Measurements from ENCODE around the gene SEMA4B. TPM values are rescaled to one million over a fixed set of nuclear protein-coding genes. Genes with fewer than 3 reads are reported as not detected.
"Not testable (repeated sequence)": the region's sequence is repeated elsewhere in the genome, so short reads cannot be mapped to it uniquely, and the experiment has no call there.

SEMA4B gene
- total RNA-seq, 1 donor from 2014 or later = 35.4 TPM

DNA sequence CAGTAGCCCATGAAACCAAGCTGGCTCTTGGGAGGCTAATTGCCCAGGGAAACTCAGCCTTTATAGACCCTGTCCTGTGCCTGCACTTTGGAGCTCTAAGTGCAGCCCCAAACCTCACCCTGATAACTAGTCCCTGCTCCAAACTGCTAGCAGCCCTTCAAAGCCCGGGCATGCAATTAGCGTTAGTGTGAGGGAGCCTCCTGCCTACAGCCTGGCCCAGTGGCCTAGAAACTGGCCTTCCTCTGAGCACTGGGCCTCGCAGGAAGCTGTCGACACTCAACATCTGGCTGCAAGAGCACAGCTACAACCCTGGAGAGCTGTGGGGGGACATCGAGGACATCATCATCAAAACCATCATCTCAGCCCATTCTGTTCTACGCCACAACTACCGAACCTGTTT lies 56.6 kb downstream of the SEMA4B start:
- Mint-ChIP-seq H3K36me3 (no peaks in the 10 kb centered on the region), H3K4me3 (no peak overlapping the region), H3K27ac (no peak overlapping the region), H3K4me1 (no peaks in the 10 kb centered on the region), H3K9me3 (no peaks in the 10 kb centered on the region), H3K27me3 (ENCODE audit: low read depth) (peaks cover 5% of the 10 kb centered on the region)
- DNase-seq (ENCODE audit: low spot score in 2 of 2, unreplicated experiment in 2 of 2) = no peak
- TF ChIP-seq, protein P1, sequence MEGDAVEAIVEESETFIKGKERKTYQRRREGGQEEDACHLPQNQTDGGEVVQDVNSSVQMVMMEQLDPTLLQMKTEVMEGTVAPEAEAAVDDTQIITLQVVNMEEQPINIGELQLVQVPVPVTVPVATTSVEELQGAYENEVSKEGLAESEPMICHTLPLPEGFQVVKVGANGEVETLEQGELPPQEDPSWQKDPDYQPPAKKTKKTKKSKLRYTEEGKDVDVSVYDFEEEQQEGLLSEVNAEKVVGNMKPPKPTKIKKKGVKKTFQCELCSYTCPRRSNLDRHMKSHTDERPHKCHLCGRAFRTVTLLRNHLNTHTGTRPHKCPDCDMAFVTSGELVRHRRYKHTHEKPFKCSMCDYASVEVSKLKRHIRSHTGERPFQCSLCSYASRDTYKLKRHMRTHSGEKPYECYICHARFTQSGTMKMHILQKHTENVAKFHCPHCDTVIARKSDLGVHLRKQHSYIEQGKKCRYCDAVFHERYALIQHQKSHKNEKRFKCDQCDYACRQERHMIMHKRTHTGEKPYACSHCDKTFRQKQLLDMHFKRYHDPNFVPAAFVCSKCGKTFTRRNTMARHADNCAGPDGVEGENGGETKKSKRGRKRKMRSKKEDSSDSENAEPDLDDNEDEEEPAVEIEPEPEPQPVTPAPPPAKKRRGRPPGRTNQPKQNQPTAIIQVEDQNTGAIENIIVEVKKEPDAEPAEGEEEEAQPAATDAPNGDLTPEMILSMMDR (IDR thresholded peaks at IDR 0.05; ENCODE audit: unreplicated experiment) = no peak

DNA sequence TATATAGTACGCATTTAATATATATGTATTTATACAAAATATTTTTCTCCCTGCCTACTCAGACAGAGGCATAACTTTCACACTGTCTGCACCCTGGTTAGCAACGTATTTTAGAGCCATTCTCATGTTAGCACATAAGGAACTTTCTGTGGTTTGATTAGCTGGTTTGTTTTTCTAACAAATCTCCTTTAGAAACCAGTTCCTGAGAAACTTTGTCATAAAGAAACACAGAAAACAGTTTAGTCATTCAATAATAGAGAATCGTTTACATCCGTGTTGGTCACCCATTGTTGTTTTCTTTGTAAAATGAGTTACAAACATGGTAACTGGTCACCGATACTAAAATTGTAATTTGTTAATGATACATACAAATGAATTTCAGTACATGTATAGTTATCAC lies 58.4 kb downstream of the SEMA4B start:
- Mint-ChIP-seq H3K4me1 (peaks cover 3% of the 10 kb centered on the region), H3K9me3 (no peaks in the 10 kb centered on the region), H3K27ac (no peak overlapping the region), H3K36me3 (no peaks in the 10 kb centered on the region), H3K27me3 (ENCODE audit: low read depth) (peaks cover 5% of the 10 kb centered on the region), H3K4me3 (no peak overlapping the region)
- no peak for DNase-seq (ENCODE audit: low spot score in 2 of 2, unreplicated experiment in 2 of 2)
- TF ChIP-seq, protein P1 (IDR thresholded peaks at IDR 0.05; ENCODE audit: unreplicated experiment) = no peak

DNA sequence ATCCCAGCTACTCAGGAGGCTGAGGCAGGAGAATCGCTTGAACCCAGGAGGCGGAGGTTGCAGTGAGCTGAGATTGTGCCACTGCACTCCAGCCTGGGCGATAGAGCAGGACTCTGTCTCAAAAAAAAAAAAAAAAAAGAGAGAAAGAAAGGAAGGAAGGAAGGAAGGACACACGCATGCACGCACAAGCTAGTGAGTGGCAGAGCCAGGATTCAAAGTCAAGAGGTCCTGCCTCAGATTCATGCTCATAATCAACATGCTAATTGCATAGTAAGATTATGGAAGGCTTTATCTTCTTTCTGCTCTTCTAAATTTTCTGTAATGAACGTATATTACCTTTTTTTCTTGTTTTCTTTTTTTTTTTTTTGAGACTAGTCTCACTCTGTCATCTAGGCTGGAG lies 59.6 kb downstream of the SEMA4B start:
- not testable (repeated sequence) for H3K4me3 Mint-ChIP-seq; H3K27me3 Mint-ChIP-seq (ENCODE audit: low read depth); DNase-seq (ENCODE audit: low spot score in 2 of 2, unreplicated experiment in 2 of 2); H3K36me3 Mint-ChIP-seq; H3K27ac Mint-ChIP-seq; H3K9me3 Mint-ChIP-seq; H3K4me1 Mint-ChIP-seq

DNA sequence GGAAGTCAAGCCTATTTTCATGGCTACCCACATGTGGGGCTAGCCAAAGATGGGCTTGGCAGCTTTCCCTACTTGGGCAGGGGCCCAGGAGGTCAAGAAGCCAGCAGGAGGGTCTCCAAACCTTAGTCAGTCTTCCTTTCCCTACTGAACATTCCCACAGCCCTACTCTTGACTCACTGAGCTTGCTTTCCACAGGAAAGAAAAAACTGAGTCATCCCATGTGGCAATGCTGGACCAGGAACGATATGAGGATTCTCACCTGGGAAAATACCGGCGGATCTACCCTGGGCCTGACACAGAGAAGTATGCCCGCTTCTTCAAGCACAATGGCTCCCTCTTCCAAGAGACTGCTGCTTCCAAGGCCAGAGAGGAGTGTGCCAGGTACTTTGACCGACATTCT lies 60.7 kb downstream of the SEMA4B start:
- H3K4me1 Mint-ChIP-seq = peaks cover 18% of the 10 kb centered on the region
- no peaks in the 10 kb centered on the region for H3K27me3 Mint-ChIP-seq (ENCODE audit: low read depth)
- no peak overlapping the region for H3K27ac Mint-ChIP-seq
- H3K4me3 Mint-ChIP-seq = no peak overlapping the region
- H3K36me3 Mint-ChIP-seq = no peaks in the 10 kb centered on the region
- TF ChIP-seq, protein P1 (IDR thresholded peaks at IDR 0.05; ENCODE audit: unreplicated experiment) = no peak
- no peak for DNase-seq (ENCODE audit: low spot score in 2 of 2, unreplicated experiment in 2 of 2)
- H3K9me3 Mint-ChIP-seq = no peaks in the 10 kb centered on the region

DNA sequence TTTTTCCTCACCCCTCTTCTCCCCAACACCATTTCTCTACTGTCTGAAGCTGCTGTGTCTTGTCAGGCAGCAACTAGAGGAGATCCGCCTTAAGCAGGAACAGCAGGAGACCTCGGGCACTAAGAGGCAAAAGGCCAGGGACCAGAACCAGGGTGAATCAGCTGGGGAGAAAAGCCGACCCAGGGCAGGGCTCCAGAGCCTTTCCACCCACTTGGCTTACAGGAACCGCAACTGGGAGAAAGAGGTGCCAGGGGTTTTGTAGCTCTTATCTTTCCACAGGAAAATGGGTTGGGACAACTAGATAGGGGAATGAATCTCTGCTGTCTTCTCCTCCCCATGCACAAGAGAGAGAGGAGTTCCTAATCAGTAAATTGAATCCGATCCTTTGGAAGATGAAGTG lies 61.3 kb downstream of the SEMA4B start:
- no peaks in the 10 kb centered on the region for H3K9me3 Mint-ChIP-seq
- peaks cover 23% of the 10 kb centered on the region for H3K4me1 Mint-ChIP-seq
- H3K36me3 Mint-ChIP-seq = no peaks in the 10 kb centered on the region
- no peak overlapping the region for H3K27ac Mint-ChIP-seq
- no peak for DNase-seq (ENCODE audit: low spot score in 2 of 2, unreplicated experiment in 2 of 2)
- H3K4me3 Mint-ChIP-seq = no peak overlapping the region
- TF ChIP-seq, protein P1 (IDR thresholded peaks at IDR 0.05; ENCODE audit: unreplicated experiment) = no peak
- H3K27me3 Mint-ChIP-seq (ENCODE audit: low read depth) = no peaks in the 10 kb centered on the region

DNA sequence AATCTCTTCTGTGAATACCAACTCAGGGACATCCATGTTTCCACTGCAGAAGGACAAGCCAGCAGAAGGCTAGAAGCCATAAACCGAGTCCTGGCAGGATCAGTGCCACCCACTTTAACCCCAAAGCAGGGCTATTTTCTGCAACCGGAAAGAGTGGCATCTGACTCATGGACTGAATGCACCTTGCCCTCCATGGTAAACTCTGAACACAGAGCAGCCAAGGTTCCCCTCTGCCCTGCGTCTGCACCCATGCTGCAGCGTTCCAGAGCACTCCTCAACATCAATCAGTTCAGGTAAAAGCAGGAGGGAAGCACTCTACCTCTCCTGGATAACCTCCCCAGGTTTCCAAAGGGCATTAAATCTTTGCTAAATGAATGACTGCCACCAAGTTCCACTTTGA lies 63.5 kb downstream of the SEMA4B start:
- H3K36me3 Mint-ChIP-seq = peaks cover 9% of the 10 kb centered on the region
- DNase-seq (ENCODE audit: low spot score in 2 of 2, unreplicated experiment in 2 of 2) = no peak
- TF ChIP-seq, protein P1 (IDR thresholded peaks at IDR 0.05; ENCODE audit: unreplicated experiment) = no peak
- H3K4me3 Mint-ChIP-seq = peak overlapping the region; percentile 96
- peak overlapping the region; percentile 99 for H3K27ac Mint-ChIP-seq
- no peaks in the 10 kb centered on the region for H3K27me3 Mint-ChIP-seq (ENCODE audit: low read depth)
- H3K9me3 Mint-ChIP-seq = no peaks in the 10 kb centered on the region
- H3K4me1 Mint-ChIP-seq = peaks cover 37% of the 10 kb centered on the region
